ENCODE data around the gene CIC. TPM values are rescaled to one million over a fixed set of nuclear protein-coding genes. Genes with fewer than 3 reads are reported as not detected.
A peak's percentile ranks its signal among the peaks of the same experiment; 100 is the strongest.
"Not testable (repeated sequence)": the region's sequence is repeated elsewhere in the genome, so short reads cannot be mapped to it uniquely, and the experiment has no call there.

Gene CIC
- total RNA-seq, 1 experiment from 2014 or later, result 67.9 TPM

DNA sequence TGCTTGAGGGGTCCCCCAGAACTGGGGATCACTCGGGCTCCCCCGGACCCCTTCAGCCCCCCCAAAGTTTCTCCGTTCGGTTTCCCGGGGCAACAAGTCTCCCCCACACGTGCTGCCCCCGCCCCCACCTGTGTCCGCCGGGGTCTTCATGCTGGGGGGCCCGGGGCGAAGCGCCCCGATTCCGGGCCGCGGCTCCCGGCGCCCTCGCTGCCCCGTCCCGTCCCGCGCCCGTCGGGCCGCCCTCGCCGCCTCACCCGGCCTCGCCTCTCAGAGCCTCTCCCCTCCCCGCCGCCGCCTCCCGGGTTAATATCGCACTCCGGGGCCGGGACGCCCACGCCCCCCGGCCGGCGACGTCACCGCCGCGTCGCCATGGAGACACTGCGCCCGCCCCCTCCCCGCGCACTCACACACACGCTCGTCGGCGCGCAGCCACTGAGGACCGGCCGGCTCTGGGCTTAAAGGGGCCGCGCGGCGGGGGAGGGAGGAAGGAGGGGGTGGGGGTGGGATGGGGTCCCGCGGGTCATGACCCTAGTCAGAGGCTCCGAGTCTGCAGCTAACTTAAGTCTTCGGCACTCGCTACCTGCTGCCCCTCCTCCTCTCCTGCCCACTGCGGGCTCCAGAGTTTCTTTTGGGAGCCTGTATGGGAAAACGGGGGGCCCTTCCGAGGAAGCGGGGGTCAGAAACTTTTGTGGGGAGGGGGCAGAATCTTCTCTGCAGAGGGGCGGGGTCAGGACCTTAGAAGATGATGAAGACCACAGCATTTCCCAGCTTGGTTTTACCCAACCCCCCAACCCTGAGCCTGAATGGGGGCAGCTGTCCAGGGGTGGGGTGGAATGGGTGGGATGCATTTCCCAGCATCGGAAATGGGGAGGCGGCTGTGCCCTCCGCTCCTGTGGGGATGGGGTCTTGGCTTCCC lies 13.9 kb upstream of the CIC start, which contains the start of gene ERF:
TSS of gene ERF (minus strand) at position 279 of the 916 bp plus-strand sequence. CDS start at position 150, 129 bp downstream.
- intact Hi-C loops (cut with micrococcal nuclease), result loop anchor here (2.0 kb wide), 1 partner anchor 14 kb away; the partner anchor contains the start of gene CIC
- peak; percentile 94 for DNase-seq (ENCODE audit: unreplicated experiment)
- CTCF ChIA-PET, result interaction anchor here (0.7 to 1.9 kb wide), 3 partner anchors 16 to 40 kb away, joined by 3 to 13 read pairs (median 3); no protein-coding TSS in a partner anchor

DNA sequence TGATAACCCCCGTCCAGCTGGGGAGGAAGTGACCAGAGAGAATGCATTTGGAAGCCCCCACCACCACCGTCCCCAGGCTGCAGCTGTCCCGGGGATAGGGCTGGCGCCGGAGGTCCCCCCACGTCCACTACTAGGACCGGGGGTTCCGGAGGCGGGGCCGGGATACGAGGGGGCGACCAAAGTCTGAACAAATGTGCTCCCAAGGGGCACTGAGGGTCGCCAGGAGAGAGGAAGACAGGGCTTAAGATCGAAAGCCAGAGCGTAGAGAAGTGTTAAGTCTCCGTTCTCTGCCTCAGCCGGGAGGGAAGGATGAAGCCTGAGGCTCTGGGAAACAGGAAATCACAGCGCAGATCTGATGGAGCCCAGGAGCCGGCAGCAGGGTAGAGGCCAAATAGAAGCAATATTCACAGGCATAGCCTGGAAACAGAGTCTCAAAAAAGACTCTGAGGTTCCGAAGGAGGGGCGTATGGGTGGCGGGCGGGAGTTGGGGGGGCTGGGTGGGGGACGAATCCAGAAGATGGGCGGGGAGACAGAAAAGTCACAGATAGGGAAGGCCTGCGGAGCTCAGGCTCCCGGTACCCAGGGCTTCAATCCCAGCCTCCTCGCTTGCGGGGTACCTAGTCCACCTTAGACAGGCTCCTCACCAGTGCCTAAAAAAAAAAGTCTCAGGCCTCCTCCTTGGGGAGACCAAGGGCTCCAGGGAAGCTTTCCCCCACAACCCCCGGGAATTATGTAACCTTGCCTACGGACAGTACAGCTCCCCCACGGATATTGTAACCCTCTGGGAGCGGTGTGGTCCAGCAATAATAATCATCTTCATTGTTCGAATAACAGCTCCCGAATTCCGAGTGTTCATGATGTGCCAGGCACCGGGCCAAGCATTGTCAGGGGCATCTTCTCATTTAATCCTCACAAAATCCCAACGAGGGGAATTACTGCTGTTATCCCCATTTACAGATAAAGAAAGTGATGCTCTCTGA lies 13.0 kb upstream of the CIC start:
- Mint-ChIP-seq H3K36me3 (ENCODE audit: insufficient read depth, unreplicated experiment) (no peaks in the 10 kb centered on the region), H3K27me3 (ENCODE audit: insufficient read depth, unreplicated experiment) (no peaks in the 10 kb centered on the region), H3K9me3 (ENCODE audit: unreplicated experiment) (no peaks in the 10 kb centered on the region), H3K27ac (ENCODE audit: low read depth, unreplicated experiment) (peak overlapping the region; percentile 35), H3K4me3 (ENCODE audit: unreplicated experiment) (peak overlapping the region; percentile 85), H3K4me1 (ENCODE audit: insufficient read depth, unreplicated experiment) (peaks cover 22% of the 10 kb centered on the region)
- ChIA-PET CTCF (interaction anchor here (0.6 to 1.9 kb wide), 4 partner anchors 10 to 39 kb away, joined by 3 to 13 read pairs (median 4); no protein-coding TSS in a partner anchor), POLR2A (interaction anchor here (1.0 to 2.0 kb wide), 6 partner anchors 9 to 46 kb away, joined by 3 to 22 read pairs (median 10); partner anchors contain the start of genes CIC, GSK3A and PAFAH1B3)
- DNase-seq (ENCODE audit: unreplicated experiment), result peak; percentile 60
- no TSS peak for BruUV-seq (replicated peaks)
- intact Hi-C loops (cut with micrococcal nuclease), result loop anchor here (2.0 kb wide), 1 partner anchor 13 kb away; the partner anchor contains the start of gene CIC
- TF ChIP-seq, protein P1, sequence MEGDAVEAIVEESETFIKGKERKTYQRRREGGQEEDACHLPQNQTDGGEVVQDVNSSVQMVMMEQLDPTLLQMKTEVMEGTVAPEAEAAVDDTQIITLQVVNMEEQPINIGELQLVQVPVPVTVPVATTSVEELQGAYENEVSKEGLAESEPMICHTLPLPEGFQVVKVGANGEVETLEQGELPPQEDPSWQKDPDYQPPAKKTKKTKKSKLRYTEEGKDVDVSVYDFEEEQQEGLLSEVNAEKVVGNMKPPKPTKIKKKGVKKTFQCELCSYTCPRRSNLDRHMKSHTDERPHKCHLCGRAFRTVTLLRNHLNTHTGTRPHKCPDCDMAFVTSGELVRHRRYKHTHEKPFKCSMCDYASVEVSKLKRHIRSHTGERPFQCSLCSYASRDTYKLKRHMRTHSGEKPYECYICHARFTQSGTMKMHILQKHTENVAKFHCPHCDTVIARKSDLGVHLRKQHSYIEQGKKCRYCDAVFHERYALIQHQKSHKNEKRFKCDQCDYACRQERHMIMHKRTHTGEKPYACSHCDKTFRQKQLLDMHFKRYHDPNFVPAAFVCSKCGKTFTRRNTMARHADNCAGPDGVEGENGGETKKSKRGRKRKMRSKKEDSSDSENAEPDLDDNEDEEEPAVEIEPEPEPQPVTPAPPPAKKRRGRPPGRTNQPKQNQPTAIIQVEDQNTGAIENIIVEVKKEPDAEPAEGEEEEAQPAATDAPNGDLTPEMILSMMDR (IDR thresholded peaks at IDR 0.05; ENCODE audit: unreplicated experiment), result no peak

More for the DNA sequence above, 13.9 kb upstream of the CIC start, which contains the start of gene ERF:
- no peaks in the 10 kb centered on the region for H3K9me3 Mint-ChIP-seq (ENCODE audit: unreplicated experiment)
- H3K36me3 Mint-ChIP-seq (ENCODE audit: insufficient read depth, unreplicated experiment), result no peaks in the 10 kb centered on the region
- H3K27me3 Mint-ChIP-seq (ENCODE audit: insufficient read depth, unreplicated experiment), result no peaks in the 10 kb centered on the region
- BruUV-seq (replicated peaks), result no TSS peak
- TF ChIP-seq, protein P1 (IDR thresholded peaks at IDR 0.05; ENCODE audit: unreplicated experiment), result no peak
- peaks cover 22% of the 10 kb centered on the region for H3K4me1 Mint-ChIP-seq (ENCODE audit: insufficient read depth, unreplicated experiment)
- peak within 1 kb of the TSS; percentile 85 for H3K4me3 Mint-ChIP-seq (ENCODE audit: unreplicated experiment)
- POLR2A ChIA-PET, result interaction anchor here (1.0 to 2.0 kb wide), 6 partner anchors 8 to 47 kb away, joined by 3 to 22 read pairs (median 10); partner anchors contain the start of genes CIC, GSK3A and PAFAH1B3
- peak within 1 kb of the TSS; percentile 35 for H3K27ac Mint-ChIP-seq (ENCODE audit: low read depth, unreplicated experiment)

DNA sequence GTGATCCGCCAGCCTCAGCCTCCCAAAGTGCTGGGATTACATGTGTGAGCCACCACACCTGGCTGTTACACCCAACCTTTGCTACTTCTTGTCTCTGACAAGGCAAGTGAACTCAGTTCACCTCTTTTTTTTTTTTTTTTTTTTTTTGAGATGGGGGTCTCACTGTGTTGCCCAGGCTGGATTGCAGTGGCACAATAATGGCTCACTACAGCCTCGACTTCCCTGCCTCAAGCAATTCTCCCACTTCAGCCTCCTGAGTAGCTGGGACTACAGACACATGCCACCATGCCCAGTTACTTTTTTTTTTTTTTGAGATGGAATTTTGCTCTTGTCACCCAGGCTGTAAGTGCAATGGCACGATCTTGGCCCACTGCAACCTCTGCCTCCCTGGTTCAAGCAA lies 11.2 kb upstream of the CIC start:
- H3K4me1 Mint-ChIP-seq (ENCODE audit: insufficient read depth, unreplicated experiment); H3K4me3 Mint-ChIP-seq (ENCODE audit: unreplicated experiment); H3K9me3 Mint-ChIP-seq (ENCODE audit: unreplicated experiment); H3K27ac Mint-ChIP-seq (ENCODE audit: low read depth, unreplicated experiment); intact Hi-C loops (cut with micrococcal nuclease); DNase-seq (ENCODE audit: unreplicated experiment); H3K36me3 Mint-ChIP-seq (ENCODE audit: insufficient read depth, unreplicated experiment); H3K27me3 Mint-ChIP-seq (ENCODE audit: insufficient read depth, unreplicated experiment); BruUV-seq (replicated peaks): not testable (repeated sequence)
- ChIA-PET POLR2A (interaction anchor here (0.8 to 1.1 kb wide), 3 partner anchors 9 to 13 kb away, joined by 3 to 6 read pairs (median 3); no protein-coding TSS in a partner anchor), CTCF (interaction anchor here (1.1 kb wide), 1 partner anchor 145 kb away, joined by 4 read pairs; no protein-coding TSS in a partner anchor)

DNA sequence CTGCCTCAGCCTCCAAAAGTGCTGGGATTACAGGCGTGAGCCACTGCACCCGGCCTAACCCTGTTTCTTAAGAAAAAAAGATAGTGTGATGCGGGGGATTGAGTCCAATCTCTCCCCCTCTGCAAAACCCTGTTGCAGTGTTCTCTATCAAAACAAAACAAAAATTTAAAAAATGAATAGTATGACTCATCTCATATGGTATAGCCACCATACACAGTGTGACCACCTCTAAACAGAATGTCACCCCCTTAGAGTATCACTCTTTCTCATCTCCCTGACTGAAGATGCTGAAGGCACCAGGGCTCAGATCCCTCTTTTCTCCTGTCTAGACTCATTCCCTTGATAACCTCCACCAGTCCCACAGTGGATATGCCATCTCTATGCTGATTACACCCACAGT lies 7.3 kb upstream of the CIC start:
- Mint-ChIP-seq H3K9me3 (ENCODE audit: unreplicated experiment) (no peaks in the 10 kb centered on the region), H3K27me3 (ENCODE audit: insufficient read depth, unreplicated experiment) (no peaks in the 10 kb centered on the region), H3K4me3 (ENCODE audit: unreplicated experiment) (no peak overlapping the region), H3K36me3 (ENCODE audit: insufficient read depth, unreplicated experiment) (no peaks in the 10 kb centered on the region), H3K27ac (ENCODE audit: low read depth, unreplicated experiment) (no peak overlapping the region), H3K4me1 (ENCODE audit: insufficient read depth, unreplicated experiment) (no peaks in the 10 kb centered on the region)
- DNase-seq (ENCODE audit: unreplicated experiment), result no peak
- BruUV-seq (replicated peaks), result no TSS peak
- TF ChIP-seq, protein P1 (IDR thresholded peaks at IDR 0.05; ENCODE audit: unreplicated experiment), result no peak
- POLR2A ChIA-PET, result interaction anchor here (0.7 kb wide), 1 partner anchor 18 kb away, joined by 3 read pairs; no protein-coding TSS in a partner anchor
- intact Hi-C loops (cut with micrococcal nuclease), result no loop called here
- CTCF ChIA-PET, result interaction anchor here (0.9 to 2.2 kb wide), 2 partner anchors 16 to 18 kb away, joined by 3 to 11 read pairs; no protein-coding TSS in a partner anchor

DNA sequence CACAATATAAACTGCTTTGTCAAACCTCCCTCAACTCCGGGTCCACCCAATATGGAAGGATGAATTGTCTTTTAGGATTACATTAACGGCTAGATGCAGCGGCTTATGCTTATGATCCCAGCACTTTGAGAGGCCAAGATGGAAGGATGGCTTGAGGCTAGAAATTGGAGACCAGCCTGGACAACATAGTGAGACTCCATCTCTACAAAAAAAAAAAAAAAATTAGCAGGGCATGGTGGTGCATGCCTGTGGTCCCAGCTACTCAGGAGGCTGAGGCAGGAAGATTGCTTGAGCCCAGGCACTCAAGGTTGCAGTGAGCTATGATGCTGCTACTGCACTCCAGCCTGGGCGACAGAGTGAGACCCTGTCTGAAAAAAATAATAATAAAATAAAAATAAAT lies 2.9 kb upstream of the CIC start:
- H3K4me3 Mint-ChIP-seq (ENCODE audit: unreplicated experiment); intact Hi-C loops (cut with micrococcal nuclease); H3K27me3 Mint-ChIP-seq (ENCODE audit: insufficient read depth, unreplicated experiment); BruUV-seq (replicated peaks); DNase-seq (ENCODE audit: unreplicated experiment); H3K36me3 Mint-ChIP-seq (ENCODE audit: insufficient read depth, unreplicated experiment); H3K27ac Mint-ChIP-seq (ENCODE audit: low read depth, unreplicated experiment); H3K9me3 Mint-ChIP-seq (ENCODE audit: unreplicated experiment): not testable (repeated sequence)
- ChIA-PET CTCF (interaction anchor here (0.5 to 1.7 kb wide), 4 partner anchors 14 to 173 kb away, joined by 3 to 5 read pairs (median 3); no protein-coding TSS in a partner anchor), POLR2A (interaction anchor here (1.2 to 2.1 kb wide), 2 partner anchors 10 to 22 kb away, joined by 3 to 10 read pairs; partner anchors contain the start of gene ERF)
- peaks cover 19% of the 10 kb centered on the region for H3K4me1 Mint-ChIP-seq (ENCODE audit: insufficient read depth, unreplicated experiment)
